Stimulated activated CD4-positive, alpha-beta T cell treated with anti-CD3 and anti-CD28 coated beads, Interleukin-4, amount 100 ng/mL, for 48 hours (primary cell): ENCODE measurements around the gene METRNL.
"Not testable (repeated sequence)": the region's sequence is repeated elsewhere in the genome, so short reads cannot be mapped to it uniquely, and the experiment has no call there.

ENCODE experiments used
- DNase-seq, 2 donors: peaks; one replicate each; pipeline ENCODE4 v3.0.0-alpha.2; 2020; ENCODE audit warnings: low read depth in 2 of 2

METRNL gene

DNA sequence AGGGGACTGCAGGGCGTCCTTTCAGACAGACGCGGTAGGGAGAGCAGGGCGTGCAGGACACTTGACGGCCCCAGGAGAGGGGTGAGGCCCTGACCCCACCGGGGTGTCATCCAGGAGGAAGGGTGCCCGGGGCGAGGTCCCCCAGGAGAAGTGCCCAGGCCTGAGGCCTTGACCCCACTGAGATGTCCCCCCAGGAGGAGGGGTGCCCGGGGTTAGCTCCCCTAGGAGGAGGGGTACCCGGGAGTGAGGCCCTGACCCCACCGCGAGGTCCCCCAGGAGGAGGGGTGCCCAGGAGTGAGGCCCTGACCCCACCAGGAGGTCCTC, 27.2 kb upstream of the METRNL start:
- no peak for DNase-seq

DNA sequence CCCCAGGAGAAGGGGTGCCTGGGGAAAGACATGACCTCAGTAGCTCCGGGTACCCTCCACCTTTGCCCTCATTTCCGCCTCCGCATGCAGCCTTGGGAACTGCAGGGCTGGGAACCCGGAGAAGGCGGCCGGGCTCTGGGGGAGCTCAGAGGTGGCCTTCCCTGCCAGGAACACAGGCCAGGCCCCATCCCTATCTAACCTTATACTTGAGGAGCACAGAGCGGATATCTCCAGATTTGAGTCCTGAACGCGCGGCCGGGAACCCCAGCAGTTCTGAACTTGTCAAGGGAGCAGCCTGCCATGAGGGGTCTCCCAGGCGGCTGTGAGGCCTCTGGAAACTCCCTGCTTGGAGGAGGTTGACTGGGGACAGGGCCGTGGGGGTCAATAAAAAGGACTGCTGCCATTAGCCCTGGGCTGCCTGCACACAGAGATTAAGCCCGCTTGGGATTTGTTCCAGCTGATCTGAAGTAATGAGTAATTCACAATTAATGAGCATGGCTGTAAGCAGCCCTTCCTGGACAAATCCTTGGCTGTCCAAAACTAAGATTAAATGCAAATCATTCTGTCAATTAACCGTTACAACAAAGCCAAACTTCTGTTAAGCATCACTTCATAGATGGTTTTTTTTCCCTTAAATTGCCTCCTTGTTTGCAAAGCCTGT, 26.3 kb upstream of the METRNL start:
- DNase-seq = no peak

DNA sequence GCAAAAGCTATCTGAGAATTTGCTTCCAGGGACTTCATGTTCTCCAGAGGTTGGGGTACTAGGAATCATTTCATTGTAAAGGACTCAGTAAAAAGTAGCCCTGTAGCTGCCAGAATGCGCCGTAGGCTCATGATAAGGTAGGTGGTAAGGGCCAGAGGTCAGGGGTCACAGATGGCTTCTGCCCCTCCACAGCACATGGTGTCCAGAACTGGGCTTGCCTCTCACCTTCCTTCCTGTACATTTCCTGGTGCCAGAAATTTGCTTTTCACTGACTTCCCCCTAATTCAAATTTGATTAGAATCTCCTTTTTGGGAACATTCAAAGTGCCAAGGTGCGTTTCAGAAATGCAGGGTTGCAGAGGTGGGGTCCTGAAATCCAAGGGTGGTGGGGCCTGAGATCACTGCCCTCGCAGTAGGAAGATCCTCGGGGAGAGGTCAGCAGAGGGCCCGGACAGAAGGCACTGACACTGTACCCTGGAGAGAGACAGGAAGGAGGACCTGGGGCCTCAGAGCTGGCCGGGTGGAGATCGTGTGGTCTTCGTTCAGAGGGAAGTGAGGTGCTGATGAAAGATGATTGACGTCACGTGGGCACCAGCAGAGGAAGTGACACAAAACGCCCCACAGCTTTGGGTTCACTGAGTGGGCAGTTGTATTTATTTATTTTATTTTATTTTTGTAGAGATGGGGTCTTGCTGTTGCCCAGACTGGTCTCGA, 25.5 kb upstream of the METRNL start:
- no peak for DNase-seq

DNA sequence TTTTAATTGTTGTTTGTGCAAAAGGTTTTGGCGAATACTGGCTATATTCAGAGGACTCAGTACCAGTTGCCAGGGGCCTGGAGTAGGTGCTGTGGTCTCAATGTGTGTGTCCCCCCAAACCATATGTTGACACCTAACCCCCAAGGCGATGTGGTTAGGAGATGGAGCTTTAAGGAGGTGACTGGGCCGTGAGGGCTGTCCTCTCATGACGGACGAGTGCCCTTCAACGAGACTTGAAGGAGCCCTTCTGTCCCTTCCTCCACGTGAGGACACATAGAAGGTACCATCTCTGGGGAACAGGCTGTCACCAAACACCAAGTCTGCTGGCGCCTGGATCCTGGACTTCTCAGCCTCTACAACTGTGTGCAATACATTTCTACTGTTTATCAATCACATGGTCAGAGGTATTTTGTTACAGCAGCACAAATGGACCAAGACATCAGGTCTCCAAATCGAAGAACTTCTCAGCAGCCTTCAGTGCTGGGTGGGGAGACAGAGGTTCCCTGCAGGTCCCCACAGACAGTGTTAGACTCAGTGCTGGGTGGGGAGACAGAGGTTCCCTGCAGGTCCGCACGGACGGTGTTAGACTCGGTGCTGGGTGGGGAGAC, 24.8 kb upstream of the METRNL start:
- DNase-seq = no peak

DNA sequence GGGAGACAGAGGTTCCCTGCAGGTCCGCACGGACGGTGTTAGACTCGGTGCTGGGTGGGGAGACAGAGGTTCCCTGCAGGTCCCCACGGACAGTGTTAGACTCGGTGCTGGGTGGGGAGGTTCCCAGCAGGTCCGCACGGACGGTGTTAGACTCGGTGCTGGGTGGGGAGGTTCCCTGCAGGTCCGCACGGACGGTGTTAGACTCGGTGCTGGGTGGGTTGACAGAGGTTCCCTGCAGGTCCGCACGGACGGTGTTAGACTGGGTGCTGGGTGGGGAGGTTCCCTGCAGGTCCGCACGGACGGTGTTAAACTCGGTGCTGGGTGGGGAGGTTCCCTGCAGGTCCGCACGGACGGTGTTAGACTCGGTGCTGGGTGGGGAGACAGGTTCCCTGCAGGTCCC, 24.2 kb upstream of the METRNL start:
- DNase-seq = not testable (repeated sequence)

DNA sequence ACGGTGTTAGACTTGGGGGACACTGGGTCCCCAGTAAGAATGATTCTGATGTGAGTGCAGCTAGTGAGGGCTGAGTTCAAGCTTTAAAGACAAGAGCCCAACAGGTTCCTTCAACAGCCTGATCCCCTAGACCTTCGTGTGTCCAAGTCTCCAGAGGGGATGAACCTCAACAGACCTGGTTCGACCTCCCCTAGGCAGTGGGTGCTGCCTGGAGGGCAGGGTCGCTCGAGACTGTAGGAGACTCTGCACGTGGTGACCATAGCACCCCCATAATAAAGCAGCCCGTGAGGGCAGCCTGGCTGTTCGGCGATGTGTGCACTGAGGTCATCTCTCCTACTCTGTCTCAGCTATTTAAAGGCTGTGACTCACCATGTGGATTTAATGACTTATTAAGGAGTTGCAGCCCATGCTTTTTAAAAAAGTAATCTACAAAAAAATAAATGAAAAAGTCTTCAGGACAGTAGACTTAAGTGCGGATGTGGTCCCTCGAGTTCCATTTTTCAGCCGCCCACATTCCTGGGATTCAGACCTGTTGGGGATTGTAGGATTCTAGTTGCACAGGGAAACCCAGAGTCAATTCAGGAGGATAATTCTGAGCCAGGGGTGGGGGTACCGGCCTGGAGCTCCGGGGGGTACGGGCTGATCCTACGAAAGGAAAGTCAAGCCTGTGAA, 23.4 kb upstream of the METRNL start:
- DNase-seq = no peak

DNA sequence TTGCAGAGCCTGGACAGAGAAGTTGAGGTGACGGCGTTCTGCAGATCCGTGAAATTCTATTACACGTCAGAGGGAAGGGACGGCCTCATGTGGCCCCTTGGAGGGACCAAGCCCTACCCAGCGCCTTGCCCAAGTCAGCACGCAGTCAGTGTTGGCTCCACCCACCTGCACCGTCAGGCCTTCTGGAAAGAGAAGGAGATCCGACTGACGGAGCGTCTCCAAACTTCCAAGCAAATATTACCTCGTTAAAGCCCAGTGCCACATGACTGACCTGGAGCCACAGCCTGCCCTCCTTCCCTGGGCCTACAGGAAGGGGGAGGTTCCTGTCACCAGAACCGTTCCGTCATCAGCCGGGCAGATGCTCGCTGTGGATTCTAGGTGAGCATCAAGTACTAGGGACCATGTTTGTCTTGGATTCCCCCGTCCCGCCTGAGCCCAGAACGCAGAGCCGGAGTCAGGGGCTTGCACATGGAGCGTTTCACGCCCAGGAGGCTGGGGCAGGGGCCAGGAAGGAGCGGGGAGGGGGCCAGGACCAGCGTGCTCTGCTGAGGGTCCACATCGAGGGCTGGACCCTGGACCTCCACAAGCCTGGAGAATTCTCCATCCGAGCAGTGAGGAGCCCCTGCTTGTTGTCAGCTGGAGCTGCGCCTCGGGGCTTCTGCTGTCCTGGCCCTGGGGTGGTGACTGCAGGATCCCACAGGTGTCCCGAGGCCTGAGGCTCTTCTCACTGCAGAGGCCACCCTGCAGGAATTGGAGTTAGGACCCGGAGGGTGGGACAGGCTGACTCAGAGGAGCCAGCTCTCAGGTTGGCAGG, 22.6 kb upstream of the METRNL start:
- no peak for DNase-seq

DNA sequence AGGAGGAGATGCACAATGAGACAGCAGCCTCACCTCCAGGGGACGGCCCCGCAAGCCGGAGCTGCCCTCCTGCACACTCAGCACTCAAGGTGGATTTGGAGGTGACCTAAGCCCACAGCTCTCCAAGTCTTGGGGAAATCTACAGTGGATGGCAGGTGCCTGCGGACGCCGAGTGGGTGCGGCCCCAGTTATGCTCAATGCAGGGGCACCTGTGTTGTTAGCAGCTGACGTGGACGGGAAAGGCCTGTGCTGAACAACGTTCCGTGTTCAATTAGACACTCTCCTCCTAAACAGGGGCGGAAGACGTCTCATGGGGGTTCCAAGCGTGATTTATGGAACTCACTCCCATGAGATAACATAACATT, 22.0 kb upstream of the METRNL start:
- DNase-seq = no peak

DNA sequence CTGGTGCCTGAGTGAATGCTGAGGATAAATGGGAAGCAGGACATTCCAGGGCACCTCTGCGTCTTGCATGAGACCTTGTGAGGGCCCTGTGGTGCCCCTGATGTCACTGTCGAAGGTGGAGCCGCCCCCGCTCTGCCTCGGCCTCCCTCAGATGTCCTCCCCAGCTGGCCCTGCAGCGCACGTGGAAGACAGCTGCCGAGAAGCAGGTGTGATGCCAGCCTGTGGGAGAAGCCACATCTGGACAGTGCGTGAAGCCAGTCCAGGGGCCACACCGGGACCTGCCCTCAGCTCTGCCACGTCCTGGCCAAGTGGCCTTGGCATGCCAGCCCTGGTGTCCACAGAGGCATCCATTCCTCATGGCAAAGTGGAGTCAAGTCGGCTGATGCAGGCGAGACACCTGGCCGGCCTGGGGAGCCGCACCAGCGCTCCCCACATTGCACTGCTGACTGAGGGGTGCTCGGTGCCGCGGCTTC, 21.6 kb upstream of the METRNL start:
- DNase-seq = no peak

DNA sequence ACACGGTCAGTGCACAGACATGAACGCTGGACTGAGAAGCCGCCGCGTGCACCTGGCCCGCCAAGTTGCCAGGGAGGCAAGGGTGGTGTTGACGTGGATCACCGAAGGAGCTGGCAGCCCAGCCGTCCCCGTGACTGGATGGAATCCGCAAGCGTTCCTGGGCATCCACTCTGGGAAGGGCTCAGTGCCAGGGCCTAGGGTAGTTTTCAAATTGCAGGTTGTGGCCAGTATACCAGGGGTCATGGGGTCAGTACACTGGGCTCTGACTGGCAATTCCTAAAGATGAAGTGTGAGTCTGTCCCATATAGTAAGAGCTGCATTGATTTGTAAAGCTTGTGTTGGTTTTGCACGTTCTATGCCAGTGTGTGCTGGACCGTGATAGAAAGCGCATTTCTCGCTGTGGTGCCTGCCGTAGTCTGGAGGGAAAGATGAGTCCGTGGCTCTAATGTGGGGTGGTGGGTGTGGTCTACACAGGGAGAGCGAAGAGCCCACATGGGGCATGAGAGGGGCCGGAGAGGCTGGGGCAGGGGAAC, 21.1 kb upstream of the METRNL start:
- DNase-seq = no peak

DNA sequence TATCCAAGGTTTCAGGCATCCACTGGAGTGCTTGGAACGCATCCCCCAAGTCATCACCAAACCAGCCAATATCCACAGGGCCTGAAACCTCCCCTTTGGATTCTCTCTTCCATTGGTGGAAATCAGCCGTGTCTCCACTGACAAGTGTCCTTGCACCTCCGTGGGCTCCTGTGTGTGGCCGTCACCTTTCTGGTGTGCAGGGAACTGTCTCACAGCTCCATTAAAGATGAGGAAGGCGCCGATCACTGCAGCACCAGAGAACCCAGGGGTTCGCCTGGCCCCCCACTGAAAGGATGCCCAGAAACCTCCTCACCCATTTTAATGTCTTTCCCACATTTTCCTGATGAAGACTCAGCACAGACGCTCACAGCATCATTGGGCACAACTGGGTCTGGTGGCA, 17.8 kb upstream of the METRNL start:
- no peak for DNase-seq

DNA sequence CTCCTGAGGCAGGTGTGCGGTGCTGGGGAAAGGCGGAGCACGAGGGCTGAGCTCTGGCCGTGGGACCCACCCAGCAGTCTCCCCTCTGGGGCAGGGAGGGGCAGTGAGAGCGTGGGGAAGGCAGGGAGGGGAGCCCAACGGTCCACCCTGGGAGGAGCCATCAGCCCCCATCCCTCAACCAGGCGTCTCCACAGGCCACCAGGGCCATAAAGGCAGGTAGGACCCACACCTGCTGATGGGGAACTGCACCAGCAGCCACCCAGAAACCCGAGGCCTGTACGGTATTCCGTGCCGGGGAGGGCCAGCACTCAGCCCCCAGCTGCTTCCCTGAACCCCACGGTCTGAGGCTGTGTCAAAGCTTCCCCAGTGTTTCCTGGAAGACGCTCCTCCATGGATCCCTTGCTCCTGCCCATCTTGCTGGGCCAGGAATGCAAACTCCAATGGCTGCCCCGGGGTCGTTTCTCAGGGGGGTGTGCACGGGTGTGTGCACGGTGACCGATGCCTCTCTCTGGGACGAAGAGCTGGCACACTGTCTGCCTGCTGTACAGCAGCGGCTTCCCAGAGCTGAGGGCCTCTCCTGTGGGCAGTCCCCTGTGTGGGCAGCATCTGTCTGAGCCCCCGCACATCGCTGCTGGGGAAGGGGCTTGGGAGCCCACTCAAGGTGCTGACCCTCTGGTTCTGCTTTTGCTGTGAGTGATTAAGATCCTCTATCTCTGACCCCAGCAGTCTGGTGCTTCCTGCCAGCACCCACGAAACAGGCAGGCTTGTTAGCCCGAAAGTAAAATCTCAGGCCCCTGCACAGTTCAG, 17.2 kb upstream of the METRNL start:
- no peak for DNase-seq

DNA sequence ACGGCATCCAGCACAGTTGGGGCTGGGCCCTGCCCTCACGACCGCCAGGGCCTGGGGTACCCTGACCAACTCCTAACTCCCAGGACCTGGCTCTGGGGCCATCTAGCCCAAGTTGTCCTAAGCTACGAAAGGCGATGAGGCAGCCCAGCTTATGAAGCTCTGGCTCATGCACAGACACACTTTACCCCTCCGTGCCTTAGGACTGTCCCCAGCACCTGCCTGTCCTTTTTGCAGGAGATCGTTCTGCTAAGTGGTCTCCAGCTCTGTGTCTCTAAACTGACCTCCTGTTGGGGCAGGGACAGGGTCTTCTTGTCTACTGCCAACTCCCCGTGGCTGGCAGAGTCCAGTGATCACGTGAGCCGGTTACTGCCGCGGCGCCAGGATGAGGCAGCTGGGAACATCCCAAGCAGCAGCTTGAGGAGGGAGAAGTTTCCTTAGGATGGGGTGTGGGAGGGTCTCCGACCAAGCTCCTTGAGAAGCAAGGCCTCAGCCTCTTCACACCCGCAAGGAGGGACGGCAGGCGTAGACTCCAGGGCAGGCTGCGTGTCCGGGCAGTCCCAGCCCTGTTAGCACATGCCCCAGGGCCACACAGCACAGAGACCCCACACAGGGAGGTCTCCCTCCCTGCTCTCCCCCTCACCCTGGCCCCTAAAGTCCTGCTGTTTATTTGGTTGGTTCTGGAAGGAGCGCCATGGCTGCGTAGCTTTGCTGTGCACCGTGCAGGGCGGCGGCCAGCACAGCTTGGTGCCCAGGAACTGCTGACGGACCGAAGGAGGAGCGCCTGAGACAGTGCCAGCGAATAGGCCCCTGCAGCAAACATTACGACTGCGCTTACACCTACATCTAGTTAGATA, 16.4 kb upstream of the METRNL start:
- no peak for DNase-seq

DNA sequence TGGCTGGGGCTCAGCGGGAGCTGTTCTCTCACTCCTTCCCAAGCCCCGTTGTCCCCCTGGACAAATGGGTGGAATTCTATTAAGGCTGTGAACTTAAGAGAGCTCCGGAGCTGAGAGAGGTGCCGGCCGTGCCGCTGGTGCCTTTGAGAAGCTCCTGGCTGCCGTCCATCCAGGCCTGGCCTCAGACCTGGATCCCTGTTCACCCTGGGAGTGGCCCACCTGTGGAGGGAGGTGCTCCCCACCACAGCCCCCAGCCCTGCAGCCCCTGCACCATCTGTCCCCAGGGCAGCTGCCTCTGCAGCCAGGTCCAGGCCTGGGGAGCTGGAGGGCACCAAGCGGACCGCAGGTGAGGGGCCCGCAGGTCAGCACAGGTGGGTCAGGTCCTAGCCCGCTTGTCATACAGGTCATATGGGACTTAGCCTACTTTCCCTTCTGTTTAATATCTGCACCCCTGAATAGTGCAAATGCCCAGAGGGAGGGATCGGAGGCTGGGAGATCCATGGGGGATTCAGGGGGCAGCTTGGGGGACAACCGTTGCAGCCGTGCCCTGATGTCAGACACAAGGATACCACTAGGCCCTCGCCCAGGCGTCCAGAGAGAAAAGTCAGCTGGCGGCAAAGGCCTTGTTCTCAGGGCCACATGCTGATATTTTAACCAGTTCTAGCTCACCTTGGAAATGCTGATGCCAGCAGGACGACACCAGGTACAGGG, 15.2 kb upstream of the METRNL start:
- DNase-seq = no peak

DNA sequence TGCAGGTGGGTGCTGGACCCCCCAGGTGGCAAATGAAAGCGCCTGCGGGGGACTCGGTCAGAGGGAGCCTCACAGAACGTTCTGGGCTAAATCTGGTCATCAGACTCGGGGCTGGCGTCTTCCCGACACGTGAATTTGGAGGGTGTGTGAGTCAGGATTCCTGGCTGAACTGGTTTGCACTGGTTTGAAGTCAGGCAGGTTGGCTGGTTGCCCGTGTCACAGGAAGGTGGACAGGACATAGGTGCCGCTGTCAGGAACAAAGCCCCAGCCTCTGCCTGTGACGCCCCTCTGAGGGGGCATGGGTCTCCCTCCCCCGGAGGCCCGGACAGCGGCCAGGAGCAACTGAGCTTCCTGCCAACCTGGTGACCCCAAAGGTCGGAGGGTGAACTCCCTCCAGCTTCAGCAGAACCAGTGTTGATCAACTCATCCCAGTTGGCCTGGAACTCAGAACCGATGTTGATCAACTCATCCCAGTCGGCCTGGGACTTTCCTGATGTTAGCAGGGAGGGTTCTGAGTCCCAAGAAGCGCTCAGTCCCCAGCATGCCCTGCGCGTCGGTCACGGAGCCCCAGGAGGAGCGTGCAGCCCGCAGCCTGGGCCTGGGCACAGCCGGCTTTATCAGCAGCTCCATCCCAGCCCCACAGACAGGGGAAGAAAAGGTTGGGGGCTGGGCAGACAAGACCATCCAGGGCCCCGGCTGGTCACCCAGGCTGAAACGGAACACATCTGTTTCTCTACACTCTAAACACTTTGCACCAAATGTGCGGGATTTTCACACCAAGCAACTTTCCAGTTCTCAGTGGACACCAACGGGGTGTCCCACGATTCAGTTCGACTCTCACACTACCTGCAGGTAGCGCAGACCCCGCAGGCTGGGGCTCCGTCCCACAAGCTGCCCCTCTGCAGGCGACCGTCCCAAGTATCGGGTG, 14.4 kb upstream of the METRNL start:
- DNase-seq = no peak

DNA sequence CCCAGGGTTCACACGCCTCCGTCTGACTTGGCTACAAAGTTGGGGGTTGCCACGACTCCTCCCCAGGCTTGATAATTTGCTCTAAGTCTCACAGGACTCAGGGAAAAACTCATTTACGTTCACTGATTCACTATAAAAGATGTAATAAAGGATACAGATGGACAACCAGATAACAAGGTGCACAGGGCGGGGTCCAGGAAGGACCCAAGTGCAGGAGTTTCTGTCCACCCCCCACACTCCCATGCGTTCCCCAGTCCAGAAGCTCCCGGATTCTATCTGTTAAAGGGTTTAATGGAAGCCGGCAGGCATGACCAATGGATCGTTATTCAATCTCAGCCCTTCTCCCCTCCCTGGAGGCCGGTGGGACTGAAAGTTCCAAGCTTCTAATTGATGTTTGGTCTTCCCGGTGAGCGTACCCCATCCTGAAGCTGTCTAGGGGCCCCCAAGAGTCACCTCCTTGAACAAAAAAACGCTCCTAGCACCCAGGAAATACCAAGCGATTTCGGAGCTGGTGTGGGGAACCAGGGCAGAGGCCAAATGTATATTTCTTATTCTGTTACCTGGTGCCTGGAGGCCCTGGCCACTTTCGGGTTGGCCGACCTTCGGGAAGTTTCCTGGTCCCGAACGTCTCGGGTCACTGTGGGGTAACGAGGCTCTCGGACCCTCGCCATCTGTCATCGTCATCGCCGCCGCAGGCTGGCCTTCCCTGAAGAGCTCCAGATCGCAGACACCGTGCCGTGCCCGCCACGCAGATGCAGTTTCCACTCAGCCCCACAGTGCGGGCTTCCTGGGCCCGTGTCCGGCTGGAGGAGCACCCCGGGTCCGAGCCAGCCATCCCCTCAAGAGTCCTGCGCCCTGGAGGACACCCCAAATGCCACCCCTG, 13.5 kb upstream of the METRNL start:
- no peak for DNase-seq

DNA sequence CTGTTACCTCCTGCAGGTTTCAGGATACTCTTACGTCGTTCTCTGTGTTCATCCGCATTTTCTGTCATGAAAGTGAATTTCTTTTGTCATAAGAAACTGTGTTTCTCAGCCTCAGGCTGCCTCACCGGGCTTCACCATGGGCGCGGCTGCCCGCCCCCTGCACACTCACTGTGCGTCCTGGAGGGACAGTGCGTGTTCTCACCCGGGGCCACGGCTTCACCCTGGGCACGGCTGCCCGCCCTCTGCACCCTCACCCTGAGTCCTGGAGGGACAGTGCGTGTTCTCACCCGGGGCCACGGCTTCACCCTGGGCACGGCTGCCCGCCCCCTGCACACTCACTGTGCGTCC, 12.9 kb upstream of the METRNL start:
- DNase-seq = not testable (repeated sequence)
